NCI-H510A (cell line): Measurements from ENCODE around the gene AMBRA1.

ENCODE experiments used
- DNase-seq: peaks from one replicate; lab custom pipeline; 2025; lab: John Stamatoyannopoulos, UW

The AMBRA1 gene

DNA sequence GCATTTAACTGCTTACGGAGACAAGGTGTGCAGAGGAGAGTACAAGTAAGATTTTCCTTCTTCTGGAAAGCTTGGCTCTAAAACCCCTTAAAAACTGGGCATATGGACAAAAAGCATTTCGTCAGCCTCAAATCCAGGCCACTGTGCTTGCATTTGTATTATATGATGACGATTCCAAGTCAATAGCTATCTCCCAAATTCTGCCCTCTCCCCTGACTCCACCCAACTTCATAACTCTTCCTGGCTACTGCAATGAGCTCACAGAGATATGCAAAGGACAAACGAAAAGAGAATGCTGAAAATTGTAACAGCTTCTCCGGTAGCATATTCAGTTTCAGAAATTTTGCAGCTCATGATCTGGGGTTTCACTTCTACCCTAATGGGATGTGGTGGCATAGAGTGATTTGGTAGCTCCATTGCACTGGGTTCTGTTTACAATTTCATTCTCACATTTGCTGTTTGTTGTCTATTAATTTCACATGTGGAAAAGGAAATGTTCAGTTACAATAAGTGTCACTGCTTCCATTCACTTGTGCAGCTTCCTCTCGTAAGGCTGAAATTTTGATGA is 156.6 kb downstream of the AMBRA1 start:
- no peak for DNase-seq

DNA sequence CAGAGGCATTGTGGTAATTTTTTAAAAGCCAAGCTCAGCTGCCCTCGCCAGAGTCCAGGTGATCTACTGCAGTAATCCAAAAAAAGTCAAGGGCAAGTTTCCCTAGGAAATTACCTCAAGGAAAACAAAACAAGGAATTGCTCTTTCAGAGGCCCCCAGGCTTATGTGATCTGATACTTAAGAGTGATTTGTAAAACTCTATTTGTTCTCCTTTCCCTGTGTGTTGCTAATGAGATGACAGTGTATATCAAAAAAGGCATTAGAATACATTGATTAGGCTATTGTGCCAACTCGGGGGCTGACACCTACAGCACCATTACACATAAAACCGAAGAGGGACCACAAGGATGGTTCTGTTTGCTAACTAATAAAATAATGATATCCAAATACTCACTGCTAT is 157.7 kb downstream of the AMBRA1 start:
- DNase-seq = no peak

DNA sequence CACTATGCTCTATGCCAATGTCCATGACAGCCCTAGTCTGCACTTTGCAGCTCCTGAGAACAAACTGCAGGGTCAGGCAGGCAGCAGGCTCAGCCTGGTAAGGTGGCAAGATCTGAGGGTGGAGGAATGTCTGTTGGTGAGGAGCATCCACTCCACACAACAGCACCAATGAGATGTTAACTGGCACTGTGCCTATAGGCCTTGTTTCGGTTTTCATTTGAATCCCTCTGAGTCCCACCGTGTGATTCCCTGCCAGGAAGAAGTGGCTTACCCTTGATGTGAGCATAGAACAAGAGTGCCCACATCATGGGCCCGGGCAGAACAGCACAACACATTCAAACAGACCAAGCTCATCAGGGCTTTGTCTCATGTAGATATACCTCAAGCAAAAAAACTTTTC is 158.1 kb downstream of the AMBRA1 start:
- DNase-seq = no peak

DNA sequence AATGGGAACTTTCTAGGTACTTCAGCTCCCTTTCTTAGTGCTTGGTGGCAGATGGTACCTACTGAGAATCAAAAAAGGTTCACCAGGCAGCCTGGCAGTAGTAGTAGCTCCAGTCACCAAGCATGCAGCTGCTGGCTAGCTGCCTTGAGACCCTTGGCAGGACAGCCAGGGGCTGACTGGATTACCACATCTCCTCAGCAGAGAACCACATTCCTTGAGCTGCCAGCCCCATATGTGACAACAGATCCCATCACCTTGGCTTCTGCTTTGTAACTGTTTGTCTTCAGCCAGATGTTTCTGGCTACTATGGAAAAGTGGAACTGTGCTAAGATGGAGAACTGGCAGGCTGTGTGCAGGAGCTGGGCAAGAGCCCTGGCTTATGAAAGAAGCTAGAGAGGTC is 162.6 kb downstream of the AMBRA1 start:
- no peak for DNase-seq

DNA sequence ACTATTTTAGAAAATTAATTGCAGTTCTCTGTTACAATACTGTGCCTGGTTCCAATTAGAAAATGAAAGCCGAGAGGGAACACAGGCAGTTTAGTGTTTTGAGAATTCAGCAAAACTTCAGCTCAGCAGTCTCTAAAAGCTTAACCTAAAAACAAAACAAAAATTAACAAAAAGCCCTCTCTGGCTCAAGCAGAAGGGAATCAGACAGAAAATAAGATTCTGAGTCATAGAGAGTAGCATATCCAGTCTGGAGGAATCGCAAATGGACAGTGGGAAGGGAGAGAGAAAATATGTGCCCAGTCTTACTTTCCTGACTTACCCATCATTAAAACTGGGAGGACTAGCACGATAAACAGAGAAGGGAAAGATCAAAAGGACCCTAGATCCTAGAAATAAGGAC is 164.1 kb downstream of the AMBRA1 start:
- DNase-seq = no peak

DNA sequence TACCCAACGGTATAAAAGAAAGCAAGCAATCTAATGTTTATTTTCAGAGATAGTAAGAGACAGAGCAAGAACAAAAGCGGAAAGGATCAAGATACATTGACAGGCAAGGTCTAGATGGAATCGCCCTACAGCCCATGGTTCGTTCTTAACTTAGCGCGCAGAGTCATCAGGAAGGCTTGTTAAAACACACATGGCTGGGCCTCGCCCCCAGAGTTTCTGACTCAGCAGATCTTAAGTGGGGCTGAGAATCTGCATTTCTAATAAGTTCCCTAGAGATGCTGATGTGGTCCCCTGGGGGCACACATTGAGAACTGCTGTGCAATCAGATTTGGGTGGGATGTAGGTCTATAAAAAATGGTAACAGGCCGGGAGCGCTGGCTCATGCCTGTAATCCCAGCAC is 166.5 kb downstream of the AMBRA1 start:
- DNase-seq = no peak

DNA sequence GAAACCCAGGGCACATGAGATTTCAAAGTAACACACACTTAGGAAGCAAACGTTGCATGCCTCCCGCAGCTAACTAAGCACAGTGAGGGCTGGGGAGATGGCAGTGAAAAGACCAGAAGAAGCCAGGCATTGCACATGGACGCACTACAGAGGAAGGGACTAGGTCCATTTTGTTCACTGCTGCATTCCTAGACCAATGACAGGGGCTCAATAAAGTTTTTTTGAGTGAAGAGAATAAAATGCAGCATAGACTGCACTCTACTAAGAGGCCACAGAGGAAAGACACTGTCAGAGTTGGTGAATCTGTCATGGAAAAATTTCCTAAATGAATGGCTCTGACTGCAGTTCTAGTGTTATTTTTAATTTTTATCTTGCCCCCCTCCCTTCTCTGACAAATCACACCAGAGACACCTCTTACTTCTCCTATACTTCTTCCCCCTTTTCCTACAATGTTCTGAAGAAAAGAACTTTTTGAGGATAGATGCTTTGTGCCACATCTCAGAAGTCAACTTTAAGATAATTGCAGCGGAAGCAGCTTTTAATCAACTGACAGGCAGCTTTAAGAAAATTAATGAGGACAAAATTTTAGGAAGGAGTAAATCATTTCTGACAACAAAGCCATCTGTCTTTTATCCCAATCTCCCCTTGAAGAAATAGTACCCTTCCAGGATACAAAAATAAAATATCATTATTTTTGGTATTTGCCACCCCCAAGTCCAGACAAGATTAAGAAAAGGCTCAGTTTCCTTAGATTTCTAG is 167.4 kb downstream of the AMBRA1 start:
- no peak for DNase-seq

DNA sequence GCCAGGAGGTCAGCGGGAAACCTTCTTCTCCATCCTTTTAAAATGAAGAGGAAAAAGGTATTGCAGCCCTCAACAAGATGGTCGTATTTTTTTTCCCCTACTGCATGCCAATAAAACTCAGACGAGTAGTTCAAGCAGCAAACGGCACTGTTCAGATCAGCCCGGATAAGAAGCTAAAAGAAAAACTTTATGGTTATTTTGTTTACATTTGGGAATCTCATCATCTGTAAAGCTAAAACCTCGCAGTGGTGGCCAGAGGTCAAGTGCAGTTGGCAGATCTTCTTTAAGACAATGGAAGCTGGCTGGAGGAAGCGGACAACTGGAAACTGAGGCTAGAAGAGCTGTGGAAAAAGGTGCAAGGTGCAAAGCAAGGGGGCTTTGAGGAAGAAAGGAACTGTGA is 171.2 kb downstream of the AMBRA1 start:
- no peak for DNase-seq

DNA sequence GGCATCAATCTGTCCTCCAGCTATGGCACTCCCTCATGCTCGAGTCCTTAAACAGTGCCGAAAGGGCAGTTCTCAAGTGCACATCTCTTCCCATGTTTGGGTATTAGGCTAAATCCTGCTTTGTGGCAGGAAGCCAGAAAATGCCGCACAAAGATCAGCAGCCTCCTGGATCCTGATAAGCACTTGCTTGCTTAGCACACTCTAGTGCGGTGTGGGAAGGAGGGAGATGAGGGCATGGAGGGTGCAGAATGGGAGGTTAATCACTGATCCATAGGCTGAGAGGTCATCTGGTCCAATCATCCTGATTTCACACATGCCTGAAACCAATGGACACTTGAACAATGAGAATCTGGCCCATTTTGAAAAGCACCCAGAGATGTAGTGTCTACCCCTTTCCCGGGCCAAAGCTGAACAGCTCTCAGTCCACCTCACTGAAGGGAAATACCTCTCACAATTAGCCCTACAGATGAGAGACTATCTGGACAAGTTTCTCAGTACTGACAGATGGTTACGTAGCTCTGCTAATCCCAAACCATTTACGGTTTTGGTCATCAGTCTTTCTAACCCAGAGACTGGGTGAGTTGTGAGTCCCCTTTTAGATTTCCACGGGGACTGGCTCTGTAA is 172.5 kb downstream of the AMBRA1 start:
- no peak for DNase-seq

DNA sequence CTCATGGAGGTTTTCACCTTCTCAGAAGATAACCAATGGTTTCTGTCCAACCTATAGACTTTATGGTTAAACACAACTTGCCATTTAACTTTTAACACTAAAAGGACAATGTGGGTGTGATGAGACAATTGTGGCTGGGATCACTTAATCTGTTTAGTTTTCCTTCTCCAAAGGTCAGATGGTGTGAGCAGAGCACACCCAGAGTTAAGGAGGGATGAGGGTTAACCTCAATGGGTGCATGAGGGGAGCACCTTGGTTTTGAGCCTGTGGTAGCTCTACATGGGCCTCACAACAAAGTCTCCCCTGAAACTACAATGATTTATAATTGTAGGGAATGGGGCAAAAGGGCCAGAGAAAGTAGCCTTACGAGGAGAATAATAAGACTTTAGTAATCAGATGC is 173.3 kb downstream of the AMBRA1 start:
- no peak for DNase-seq

DNA sequence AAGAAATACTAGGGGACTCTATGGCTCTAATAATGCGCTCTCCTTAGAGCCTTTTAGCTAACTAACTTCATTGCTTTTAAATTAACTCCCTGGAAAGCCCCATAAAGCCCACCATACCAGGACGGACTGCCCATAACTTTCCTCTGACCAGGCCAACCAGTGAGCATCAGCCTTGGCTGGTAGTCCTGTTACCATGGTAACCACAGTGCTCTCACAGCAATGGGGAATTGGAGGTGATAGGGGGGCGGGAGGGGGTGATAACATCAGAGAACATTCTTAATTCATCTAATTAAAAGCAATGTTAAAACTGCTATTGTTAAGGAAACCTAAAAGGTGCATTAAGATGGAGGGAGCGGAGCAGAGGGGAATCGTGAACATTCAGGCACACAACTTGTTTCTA is 175.1 kb downstream of the AMBRA1 start:
- no peak for DNase-seq

DNA sequence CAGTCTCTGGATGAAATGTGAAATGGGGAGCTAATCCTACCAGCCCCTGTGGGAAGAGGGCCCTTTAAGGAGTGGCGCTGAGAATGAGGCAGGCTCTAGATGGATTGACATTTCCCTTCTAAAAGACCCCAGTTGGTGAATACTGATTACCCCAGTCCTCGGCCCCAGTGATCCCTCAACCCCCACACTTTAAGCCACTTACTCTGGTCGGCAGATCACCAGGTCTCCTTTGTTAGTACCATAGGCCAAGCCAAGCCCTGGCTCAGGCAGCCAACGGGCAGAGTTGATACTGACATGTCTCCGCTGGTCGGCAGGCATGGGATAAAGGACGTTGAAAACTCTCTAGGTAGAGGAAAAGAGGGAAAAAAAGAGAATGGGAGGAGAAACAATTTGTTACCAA is 176.1 kb downstream of the AMBRA1 start:
- DNase-seq = no peak

DNA sequence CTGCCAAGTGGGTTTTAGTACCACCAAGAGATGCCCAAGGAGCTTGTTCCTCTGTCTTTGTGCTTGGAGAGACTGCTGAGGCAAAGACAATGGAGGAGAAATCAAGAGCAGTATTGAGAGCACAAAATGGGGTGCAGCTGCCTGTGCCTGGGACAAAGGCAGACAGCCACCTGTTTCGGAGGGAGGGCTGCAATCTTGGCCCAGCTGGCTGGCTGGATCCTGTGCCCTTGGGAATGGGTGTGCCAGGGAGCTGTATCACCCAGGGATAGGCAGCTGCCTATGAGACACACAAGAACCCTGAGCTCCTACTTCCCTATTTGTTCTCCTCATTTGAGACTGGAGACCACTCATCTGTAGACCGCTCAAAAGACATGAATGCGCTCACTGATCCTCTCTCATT is 178.9 kb downstream of the AMBRA1 start:
- no peak for DNase-seq

DNA sequence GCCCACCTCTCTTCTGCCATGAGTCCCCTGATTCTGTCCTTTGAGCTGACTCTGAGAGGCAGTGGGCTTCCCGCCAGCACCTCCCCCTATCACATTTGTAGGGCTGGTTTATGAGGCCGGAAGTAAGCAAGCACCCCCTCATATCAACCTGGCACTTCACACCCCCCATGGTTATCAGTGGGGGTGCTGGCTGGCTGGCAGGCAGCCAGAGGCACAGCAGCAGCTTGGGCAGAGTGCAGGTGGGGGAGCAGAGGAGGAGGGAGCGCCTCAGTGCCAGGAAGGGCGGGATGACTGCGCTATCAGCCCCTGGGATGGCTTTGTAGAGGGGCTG is 179.4 kb downstream of the AMBRA1 start:
- no peak for DNase-seq

DNA sequence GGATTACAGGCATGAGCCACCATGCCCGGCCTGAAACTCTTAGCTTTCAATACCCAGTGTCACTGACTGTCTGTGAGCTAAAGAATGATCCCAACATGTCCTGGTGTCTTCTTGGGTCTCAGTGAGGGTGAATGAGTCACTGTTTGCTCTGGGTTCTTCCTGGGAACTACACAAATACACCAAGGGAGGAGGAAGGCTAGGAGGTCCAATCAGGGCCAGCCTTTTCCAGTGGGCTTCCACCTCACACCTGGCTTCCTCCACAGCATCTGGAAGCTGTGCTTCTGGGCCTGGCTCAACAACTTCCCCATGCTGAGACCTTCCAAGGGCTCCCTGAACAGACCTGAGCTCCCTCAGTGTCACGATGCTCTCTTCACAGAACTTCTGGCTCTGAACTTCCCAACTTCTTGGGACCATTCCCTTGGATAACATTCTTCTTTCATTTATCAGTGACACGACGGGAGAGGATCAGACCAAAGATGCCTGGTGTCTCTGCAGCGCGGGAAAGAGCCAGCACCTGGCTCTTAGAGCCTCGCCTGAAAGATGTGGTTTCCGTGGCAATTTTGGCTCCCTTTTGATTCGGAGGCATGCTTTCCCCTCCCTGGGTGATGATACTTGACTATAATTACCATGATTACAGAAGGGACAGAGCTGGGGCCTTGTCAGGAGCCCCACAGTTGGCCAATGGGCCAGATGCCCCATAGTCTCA is 179.9 kb downstream of the AMBRA1 start:
- DNase-seq = no peak

DNA sequence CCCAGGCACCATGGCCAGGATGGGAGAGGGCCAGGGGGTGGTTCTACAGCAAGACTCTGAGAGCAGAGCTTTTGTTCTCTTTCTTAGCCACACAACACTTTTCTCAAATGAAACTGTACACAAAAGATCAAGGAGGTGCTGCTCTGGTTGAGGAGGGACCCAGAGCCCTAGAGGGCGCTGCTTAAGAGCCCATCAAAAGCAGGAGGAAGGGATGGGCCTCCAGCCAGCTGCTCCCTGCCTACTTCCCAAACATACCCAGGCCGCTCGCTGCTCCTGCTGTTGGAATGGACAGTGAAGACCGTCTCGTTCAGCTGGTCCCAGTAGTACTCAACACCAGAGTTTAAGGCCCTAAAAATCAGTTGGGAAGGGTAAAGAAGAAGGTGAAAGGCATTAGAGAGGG is 183.8 kb downstream of the AMBRA1 start:
- no peak for DNase-seq

DNA sequence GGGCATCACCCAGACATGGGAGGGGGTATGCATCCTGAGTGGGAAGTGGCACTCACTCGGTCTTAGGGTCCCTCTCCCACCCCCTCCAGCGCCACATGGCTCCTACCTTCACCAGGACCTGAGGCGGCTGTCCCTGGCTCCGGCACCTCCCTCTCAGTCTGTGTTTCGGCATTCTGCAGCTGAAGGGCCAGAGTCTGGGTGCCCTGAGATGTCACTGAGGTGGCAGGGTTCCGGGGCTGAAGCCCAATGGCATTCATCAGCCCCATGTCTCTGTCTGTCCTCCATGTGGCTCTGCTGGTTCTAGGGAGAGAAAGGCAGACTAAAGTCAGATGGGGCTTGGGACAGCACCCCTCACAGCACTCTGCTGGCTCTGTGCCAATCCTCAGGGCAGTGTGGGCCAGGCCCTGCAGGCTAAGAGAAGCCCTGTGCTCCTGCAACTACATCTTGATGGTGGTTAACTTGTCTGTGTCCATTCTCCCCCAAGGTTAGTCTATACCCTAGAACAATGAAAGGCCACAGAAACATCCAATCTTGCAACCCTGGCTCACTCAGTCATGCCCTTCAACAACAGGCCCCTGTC is 185.3 kb downstream of the AMBRA1 start:
- DNase-seq = no peak

DNA sequence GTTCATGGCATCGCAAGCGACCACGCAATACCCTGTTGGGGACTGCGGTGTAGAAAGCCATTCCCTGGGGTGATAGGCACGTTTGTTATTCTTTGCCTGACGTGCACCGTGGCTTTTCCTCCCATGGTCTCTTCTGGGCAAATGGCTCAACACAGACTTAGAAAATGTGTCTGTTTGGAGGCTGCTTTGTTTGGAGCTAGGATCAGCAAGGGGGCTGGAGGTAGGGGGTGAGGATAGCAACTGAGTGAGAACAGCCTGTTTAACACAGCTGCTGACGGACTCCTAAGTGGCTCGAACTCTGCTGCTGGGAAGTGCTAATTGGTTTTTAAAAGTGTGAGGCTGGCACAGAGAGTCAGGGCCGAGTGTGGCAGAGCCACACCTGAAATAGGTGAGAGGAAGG is 186.2 kb downstream of the AMBRA1 start:
- no peak for DNase-seq

DNA sequence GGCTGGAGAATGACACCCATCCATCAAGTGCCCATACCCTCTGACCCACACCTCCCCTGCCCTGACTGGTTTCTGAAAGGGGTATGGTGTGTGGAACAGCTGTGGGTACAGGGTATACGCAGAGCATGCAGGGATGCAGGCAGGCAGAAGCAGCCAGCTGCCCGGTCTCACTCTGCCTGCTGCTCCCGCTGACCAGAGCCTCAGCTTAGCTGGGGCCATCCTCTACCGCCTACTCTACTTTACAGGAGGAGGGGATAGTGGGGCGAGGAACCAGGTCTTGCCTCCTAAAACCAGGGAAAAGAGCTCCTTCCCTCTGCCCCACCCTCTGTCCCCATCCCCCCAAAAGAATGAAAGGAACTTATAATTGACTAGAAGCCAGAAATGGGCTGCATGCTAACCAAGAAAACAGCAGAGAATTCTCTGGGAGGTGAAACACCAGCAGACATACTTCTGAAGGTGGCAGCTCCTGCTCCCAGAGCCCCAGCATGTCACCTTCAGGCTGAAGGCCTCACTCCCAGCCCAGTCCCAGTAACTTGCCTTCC is 189.3 kb downstream of the AMBRA1 start:
- no peak for DNase-seq

DNA sequence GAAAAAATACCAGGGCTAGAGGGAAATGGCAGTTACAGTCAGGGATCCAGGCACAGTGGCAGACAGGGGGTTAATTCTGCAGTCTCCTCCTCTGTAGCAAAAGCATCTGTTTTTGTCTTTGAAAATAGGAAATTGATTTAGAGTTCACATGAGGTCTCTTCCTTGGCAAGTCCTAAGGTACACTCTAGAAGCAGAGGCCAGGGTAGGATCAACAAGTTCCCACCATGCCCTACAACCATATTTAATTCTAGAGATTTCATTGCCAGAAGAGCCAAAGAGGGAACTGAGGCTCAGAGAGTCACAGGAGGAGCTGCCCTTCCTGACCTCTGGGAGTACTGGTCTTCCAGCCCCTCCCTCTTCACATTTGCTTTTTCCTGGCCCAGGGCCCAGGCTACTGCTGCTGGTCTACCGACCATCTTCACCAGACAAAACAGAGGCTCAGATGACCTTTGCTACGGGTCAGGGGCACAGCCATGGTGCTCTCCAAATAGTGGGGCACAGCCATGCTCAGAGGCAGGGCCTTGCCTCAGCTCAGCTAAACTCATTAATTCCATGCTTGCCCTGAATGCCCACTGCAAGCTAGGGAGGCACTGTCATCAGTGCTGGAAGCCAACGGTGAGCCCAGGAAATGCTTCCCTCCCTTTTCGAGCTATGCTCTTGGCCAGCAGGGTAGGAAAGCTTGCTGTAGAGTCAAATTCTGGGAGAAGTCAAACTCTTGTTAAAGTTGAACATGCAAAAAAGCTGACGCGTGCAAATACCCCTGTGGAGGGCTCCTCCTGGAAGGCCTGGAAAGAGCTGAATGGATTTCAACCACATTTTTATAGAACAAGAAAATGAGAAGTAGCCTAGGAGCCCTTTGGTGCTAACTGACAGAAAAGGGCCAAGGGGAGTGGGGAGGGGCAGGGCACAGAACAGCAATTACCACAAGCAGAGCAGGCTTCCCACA is 190.6 kb downstream of the AMBRA1 start:
- DNase-seq = no peak

DNA sequence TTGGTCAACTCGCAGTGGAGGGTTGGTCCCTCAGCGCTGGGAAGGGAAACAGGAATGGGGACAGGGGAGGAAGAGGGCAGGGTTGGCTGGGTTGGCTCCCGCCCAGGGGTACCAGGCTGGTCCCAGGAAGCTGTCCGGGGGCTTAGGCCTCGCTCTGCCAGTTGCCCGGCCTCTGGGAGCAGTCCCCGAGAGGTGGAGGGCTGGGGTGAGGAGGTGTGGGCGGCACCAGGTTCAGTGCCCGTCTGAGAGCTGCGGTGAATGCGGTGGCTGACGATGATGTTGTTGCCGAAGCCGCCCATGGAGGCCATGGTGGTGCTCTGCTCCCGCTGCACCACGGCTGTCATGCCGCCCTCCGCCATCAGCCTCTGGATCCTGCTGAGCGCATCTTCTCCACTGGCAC is 196.3 kb downstream of the AMBRA1 start:
- DNase-seq = no peak
